NCI-H510A (cell line): ENCODE data around the gene AGFG1.
"Not testable (repeated sequence)": the region's sequence is repeated elsewhere in the genome, so short reads cannot be mapped to it uniquely, and the experiment has no call there.

Experiments used
- DNase-seq: peaks from one replicate; lab custom pipeline; 2025; lab: John Stamatoyannopoulos, UW

AGFG1 gene

DNA sequence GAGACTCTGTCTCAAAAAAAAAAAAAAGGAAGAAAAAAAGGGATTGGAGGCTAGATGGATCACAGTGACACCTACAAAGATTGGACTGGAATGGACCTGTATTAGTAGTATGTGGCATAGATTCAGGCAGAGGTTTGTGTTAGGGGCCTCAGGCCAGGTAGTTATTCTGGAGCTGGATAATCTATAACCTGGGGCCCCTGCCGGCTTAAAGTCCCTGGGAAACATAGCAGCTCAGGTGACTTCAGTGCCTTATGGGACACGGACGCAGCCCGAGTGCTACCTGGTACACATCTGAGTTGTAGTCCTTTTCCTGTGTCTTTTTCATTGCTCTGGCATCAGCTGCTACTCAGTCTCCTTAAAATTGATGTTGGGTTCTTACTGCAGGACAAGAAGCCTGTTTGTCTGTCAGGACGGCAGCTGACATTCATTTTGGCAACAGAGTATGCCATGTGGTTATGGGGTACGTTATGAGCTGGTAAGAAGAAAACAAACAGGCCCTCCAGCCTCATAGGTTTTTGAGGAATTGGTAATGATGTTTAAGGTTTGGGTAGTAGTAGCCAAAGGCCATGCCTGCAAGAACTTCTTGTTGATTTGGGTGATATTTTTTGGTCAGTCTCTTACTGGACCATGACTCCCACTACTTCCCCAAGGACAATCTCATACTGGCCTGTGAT, 27.8 kb downstream of the AGFG1 start:
- DNase-seq, result no peak

DNA sequence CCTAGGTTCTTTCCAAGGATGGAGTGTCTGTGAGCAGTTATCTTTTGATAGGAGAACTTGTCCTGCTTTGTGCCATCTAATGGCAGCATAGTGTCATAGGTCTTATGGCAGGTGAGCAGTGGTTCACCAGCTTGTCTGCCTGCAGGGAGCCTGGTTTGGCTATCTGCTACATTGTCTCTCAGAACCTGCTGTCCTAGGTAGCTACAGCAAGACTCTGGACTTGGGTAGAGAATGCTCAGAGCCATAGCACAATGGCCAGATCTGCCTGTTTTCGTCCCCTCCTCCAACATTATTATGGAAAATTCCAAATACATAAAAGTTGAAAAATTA, 28.3 kb downstream of the AGFG1 start:
- DNase-seq, result no peak

- no peak for DNase-seq
These were observed 31.8 kb downstream of the AGFG1 start for GRCh38 chr2:227503433-227504406.

- DNase-seq, result no peak
These were observed 32.7 kb downstream of the AGFG1 start for GRCh38 chr2:227504700-227505099.

- no peak for DNase-seq
These were observed 34.5 kb downstream of the AGFG1 start for GRCh38 chr2:227506456-227506855.

- DNase-seq, result no peak
These were observed 36.0 kb downstream of the AGFG1 start for GRCh38 chr2:227507963-227508362.

GRCh38 chr2:227509076-227509475, 37.1 kb downstream of the AGFG1 start:
- no peak for DNase-seq

GRCh38 chr2:227509824-227510619, 38.1 kb downstream of the AGFG1 start:
- no peak for DNase-seq

DNA sequence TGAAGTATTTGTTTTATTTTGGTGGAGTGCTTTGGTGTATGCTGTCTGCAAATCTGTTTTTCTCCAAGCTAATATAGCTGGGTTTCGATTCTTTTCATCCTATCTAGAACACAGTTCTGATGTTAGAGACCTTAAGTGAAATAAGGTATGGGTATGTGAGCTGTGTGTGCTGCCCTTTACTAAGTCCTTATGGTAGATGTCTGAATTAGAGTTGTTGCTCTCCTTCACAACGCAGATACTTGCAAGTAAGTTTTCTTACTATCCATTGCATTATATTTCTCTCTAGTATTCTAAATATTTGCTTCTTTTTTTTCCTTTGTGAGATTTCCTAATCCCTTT, 38.6 kb downstream of the AGFG1 start:
- no peak for DNase-seq

DNA sequence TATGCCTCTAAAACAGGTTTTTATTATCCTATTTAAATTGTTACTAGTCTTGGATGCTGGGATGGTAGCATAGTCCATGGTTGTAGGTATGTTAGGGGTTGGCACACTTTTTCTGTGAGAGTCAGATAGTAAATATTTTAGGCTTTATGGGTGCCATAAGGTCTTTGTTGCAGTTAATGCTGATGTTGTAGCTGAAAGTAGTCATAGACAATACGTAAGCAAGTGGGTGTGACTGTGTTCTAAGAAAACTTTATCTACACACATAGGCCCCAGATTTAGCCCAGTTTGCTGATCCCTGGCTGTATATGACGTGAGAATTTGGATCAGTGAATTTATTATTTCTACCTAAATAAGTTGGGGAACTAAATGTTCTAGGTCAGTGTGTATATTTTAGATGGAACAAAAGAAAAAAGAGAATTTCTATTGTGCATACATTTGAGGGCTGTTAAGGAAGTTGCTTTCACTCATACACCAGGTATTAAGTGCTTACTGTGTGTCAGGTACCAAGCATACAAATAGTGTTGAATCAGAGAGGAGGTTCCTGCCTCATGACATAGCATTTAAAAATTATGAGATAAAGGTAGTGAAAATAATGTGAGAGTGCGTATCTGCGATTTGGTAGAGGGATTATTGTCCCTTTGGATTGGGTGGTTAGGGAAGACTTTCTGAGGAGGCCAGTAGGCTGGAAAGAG, 39.4 kb downstream of the AGFG1 start:
- DNase-seq, result no peak

GRCh38 chr2:227511955-227512354, 40.0 kb downstream of the AGFG1 start:
- no peak for DNase-seq

- no peak for DNase-seq
These were observed 41.2 kb downstream of the AGFG1 start for GRCh38 chr2:227513113-227513512.

GRCh38 chr2:227515742-227516141, 43.8 kb downstream of the AGFG1 start:
- no peak for DNase-seq

DNA sequence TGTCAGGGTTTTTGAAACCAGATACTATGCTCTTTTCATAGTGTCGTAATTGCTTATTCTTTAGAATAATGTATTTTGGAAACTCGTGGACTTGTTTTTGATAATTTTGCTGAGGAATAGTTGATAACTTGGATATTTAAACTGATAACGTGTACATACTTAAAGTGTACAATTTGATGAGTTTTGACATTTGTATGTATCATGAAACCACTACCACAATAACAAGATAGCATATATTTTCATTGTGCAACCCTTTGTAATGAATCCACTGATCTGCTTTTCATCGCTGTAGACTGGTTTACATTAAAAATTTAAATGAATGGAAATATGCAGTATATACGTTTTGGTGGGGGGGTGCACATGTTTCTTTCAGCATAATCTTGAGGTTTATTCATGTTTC, 45.8 kb downstream of the AGFG1 start:
- no peak for DNase-seq

DNA sequence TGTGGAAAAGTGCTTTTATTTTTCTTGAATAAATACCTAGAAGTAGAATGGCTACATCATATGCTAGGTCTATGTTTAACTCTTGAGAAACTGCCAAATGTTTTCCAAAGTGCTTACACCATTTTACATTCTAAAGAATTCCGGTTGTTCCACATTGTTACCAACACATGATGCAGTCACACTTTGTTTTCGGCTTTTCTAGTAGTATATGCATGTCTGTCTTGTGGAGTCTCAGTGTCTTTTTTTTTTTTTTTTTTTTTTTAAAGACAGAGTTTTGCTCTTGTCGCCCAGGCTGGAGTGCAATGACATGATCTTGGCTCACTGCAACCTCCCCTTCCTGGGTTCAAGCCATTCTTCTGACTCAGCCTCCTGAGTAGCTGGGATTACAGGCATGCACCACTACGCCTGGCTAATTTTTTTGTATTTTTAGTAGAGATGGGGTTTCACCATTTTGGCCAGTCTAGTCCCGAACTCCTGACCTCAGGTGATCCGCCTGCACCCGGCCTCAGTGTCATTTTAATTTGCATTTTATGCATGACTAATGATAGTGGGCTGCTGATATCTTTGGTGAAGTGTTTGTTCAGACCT, 46.4 kb downstream of the AGFG1 start:
- DNase-seq, result not testable (repeated sequence)

DNA sequence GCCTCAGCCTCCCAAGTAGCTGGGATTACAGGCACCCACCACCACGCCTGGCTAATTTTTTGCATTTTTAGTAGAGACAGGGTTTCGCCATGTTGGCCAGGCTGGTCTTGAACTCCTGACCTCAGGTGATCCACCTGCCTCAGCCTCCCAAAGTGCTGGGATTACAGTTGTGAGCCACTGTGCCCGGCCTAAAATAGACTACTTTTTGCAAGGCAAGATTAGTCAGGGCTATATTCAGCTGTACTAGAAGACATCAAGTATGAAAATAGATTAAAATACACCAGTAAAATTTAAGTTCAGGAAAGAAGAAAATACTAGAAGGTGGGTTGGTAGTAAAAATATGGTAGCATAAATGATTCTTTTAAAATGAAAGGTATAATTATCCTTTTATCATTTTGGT, 49.2 kb downstream of the AGFG1 start:
- not testable (repeated sequence) for DNase-seq

DNA sequence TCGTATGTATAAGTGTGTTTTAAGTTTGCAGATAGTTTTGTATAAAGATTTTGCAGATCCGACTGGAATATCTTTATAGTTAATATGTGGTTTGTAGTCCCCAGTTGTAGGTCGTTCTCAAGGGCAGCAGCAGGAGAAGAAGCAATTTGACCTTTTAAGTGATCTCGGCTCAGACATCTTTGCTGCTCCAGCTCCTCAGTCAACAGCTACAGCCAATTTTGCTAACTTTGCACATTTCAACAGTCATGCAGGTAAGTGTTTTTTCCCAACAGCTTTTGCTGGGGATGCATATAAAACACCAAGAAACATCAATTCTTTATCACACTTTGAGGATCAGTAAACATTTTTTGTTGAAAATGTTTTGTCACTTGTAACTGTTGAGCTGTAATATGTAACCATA, 52.7 kb downstream of the AGFG1 start:
- no peak for DNase-seq

- DNase-seq, result no peak
These were observed 55.4 kb downstream of the AGFG1 start for GRCh38 chr2:227527351-227527750.

GRCh38 chr2:227528803-227529202, 56.8 kb downstream of the AGFG1 start:
- DNase-seq, result no peak

DNA sequence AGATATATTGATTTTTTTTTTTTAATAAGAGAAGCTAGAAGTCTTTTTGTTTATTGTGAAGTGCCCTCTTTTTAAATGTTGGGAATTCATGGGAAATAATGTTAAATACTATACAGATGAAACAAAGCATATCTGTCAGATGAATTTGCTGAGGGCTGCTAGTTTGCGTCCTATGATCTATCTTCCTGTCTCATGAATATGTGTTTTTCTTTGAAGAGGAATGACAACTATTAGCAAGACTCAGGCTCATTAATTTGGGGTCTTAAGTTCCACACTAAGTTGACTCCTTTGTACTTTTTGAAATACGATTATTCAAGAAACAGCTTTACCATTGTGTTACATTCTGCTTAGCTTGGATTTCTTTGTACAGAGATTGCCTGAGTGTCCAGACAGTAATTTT, 57.9 kb downstream of the AGFG1 start:
- DNase-seq, result no peak

- no peak for DNase-seq
These were observed 62.8 kb downstream of the AGFG1 start for GRCh38 chr2:227534714-227535113.

DNA sequence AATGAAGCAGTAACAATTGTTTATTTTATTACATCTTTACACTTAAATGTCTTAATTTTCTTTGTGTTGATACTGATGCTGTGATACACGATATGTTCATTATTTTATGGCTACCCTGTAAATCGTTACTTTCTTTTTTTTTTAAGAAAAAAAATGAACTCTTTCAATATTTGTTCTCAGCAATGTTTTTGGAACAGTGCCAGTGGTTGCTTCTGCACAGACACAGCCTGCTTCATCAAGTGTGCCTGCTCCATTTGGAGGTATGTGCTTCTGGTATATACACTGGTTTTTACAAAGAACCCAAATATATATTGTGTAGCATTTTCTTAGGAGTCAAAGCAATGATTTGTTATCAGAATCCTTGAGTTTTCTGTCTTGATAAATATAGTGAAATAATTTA, 64.5 kb downstream of the AGFG1 start:
- no peak for DNase-seq
